Transverse colon (tissue), 4 donors: ENCODE measurements around the gene FBXO33.

Experiments
- POLR2AphosphoS5 ChIP-seq, 3 donors: sonication (generic); formaldehyde crosslinking; IDR thresholded peaks; one replicate each; pipeline ENCODE4 v1.6.1; 2016; ENCODE audit warnings: antibody characterized with exemption in 3 of 3
- TF ChIP-seq, protein P1 (sequence below), 5 experiments: fragments of 200-600 bp in 3 of 5; fragments of 450-650 bp in 2 of 5; sonication (generic) in 3 of 5; IDR thresholded peaks; 1 replicate in 2 of 5; 2 replicates in 3 of 5; pipeline ENCODE4 v1.5.1; 2016 to 2017; ENCODE audit warnings: antibody characterized with exemption in 5 of 5, inconsistent platforms in 3 of 5, mild to moderate bottlenecking in 2 of 5, moderate library complexity in 1 of 5

DNA sequence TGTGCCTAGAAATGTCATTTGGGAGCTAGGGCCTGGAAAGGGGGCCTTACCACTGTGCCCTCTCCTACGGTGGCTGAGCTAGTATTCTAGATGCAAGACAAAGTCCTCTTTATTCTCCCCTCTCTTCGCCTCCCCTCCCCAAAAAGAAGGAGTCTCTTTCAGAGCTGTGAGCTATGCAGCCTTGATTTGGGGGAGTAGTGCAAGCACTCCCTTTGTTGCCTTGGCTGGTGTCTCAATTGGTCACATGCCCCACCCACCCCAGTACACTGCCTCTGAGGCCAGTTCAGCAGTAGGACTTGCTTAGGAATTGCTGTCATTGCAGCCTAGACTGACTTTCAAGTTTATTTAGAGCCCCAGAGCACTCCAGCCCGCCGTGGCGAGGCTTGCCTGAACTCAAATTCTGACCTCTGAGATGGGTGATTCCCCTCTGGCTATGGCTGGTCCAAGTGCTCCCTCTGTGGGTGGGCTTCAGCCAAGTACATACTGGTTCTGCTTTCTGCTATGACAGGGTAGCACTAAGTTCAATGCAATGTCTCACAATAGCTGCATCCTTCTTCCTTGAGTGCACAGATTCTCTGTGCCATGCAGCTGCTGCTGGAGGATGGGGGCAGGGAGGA, 37.0 kb upstream of the FBXO33 start:
- TF ChIP-seq POLR2AphosphoS5 (IDR thresholded peaks at IDR 0.05), result no peak
- TF ChIP-seq, protein P1, sequence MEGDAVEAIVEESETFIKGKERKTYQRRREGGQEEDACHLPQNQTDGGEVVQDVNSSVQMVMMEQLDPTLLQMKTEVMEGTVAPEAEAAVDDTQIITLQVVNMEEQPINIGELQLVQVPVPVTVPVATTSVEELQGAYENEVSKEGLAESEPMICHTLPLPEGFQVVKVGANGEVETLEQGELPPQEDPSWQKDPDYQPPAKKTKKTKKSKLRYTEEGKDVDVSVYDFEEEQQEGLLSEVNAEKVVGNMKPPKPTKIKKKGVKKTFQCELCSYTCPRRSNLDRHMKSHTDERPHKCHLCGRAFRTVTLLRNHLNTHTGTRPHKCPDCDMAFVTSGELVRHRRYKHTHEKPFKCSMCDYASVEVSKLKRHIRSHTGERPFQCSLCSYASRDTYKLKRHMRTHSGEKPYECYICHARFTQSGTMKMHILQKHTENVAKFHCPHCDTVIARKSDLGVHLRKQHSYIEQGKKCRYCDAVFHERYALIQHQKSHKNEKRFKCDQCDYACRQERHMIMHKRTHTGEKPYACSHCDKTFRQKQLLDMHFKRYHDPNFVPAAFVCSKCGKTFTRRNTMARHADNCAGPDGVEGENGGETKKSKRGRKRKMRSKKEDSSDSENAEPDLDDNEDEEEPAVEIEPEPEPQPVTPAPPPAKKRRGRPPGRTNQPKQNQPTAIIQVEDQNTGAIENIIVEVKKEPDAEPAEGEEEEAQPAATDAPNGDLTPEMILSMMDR (IDR thresholded peaks at IDR 0.05), result no peak
